GM19372 (cell line): ENCODE results near the gene FAM72A.
"Not testable (repeated sequence)": the region's sequence is repeated elsewhere in the genome, so short reads cannot be mapped to it uniquely, and the experiment has no call there.

Experiments
- ATAC-seq: cut with Tn5 transposase; IDR thresholded peaks from one replicate; pipeline ENCODE4 v1.9.1; 2021; ENCODE audit warnings: mild to moderate bottlenecking, low read depth, moderate library complexity; ENCODE audit not compliant: unreplicated experiment

FAM72A gene

DNA sequence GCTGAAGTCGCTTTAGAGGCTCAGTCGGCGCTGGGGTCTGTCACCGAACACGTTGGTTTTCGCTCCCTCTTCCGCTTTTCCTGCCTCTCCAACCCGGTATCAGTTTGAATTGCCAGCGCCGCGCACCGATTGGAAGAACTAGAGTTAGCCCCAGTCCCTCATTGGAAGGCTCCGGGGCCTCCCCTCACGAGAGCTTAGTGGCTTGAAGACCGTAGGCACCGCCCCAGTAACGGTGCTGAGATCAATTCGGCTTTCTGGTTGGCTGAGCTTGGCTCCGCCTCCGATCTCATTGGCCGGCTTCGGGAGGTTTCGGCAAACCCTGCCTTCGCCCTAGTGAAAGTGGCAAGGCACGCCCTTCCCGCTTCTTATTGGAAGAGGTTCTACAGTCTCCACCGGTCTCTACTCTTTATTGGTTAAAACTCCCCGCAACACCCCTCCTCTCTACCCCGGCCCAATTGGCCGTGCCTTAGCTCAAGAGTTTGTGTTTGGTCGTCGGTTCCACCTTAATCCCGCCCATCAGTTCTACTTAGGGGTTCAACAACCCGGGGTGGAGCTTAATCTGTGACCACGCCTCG is at the start of gene FAM72A:
TSS of gene FAM72A (minus strand) at position 51 of the 575 bp plus-strand sequence. CDS start 814 bp downstream, outside the sequence.
- ATAC-seq = peak; percentile 73

- ATAC-seq = not testable (repeated sequence)
Observed at GRCh38 chr1:206250953-206251681, 48.5 kb upstream of the FAM72A start.

DNA sequence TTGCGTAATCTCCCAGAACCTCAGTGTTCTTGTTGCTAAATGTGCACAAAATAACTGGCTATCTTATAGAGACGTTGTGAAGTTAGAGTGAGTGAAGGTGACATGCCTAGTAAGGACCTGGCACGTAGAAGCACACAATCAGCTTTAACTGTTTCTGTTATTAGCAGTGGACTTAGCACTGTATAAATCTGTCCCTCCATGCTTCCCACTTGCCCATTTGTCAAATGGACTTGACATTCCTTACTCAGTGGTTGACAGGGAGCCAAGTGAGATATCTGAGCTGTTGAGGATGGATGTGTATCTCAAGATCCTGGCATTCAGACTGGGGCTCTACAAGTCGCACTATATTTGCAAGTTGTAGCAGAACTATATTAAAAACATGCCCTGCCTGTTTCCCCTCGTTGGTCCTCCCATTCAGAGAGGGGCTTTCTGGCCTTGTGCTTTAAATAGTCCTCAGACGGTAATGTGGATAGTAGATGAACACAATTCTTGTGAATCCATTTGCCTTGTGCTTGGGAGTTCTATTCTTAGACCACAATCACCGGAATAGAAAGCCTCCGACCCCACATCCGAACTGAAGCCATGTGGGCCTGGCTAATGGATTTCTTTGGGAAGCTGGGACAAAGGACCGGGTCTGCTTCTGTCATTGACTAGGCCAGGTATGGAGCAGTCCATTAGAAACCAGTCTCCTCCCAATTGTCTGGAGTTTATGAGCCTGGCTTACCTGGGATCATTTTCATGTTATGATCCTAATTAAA is 43.7 kb upstream of the FAM72A start:
- not testable (repeated sequence) for ATAC-seq

DNA sequence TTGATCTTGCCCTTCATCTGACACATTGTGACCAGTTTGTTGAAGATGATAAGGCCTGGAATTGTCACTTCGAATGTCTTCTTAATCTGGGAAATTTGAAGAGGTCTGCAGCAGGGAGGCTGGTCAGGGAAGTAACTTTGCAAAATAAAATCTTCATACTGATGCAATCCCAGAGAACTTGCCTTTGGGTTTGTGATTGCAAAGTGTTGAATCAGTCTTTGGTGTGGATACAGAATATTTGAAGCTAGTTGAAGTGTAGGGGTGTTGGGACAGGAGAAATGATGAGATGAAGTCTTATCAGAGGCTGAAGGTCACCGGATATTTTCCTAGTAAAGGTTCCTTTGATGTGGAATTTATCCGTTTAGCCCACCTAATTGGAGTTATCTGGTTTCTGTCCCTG is 42.8 kb upstream of the FAM72A start:
- not testable (repeated sequence) for ATAC-seq

- ATAC-seq = peak; percentile 99
Observed at GRCh38 chr1:206243335-206243734, 40.7 kb upstream of the FAM72A start.

GRCh38 chr1:206240288-206240687 is 37.6 kb upstream of the FAM72A start:
- ATAC-seq = not testable (repeated sequence)

- not testable (repeated sequence) for ATAC-seq
Observed at GRCh38 chr1:206235190-206235589, 32.6 kb upstream of the FAM72A start.

DNA sequence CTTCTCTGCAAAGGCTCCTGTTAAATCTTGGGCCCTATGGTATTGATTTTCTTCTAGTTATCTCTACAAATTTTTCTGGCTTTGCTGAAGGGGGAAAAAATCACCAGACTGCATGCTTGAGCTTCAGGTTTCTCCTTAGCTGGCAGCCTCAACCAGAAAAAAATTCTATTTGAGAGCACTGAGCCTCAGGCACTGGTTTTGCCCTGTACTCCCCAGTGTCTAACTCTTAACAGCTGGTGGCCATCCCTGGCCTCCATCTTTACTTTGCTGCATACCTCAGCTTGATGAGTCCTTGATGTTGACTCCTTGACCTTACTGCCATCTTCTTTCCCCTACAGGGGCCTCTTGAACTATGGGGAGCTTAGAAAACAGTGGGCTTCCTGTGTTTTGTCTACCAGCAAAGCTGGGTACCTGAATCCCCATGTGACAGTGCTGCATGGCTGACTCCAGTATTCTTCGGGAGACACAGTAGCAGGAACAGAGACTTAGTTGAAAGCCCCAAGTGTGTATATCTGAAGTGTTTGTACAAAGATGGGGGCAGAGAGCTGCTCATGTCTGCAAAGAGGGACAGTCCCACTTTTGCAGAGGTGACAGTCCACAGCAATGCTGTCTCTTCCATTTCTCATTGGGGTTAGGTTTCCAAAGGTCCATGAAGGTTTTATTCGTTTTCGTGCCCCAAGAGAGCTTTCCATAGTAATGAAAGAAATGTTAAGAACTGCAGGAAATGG is 31.7 kb upstream of the FAM72A start:
- ATAC-seq = not testable (repeated sequence)

DNA sequence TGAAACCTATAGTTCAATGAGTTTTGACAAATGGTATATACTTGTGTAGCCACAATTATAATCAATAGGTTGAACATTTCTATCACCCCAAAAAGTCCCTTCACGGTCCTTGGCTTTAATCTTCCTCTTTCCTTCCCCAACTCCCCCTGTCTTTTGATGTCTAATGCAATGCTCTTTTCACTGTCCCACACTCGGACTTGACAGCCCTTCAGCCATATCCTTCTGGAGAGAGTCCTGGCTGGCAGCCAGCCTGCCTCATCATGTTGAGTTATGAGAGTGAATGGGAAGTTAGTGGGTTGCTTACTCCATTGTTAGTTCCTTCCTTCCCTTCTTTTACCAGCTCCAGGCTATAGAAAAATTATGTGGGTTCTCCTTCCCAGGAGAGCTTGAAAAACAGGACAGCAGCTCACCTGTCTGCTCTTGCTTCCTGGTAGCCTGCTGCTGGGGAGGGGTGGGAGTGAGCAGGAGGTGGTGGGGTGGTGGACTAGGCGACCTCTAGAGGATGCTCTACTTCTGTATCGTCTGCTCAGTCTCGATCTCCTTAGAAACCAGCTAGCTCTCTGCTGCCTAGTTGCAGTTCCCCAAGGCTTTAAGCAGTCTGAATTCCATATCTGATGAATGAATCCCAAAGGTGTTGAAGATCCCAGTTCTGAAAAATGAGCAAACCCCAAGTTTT is 30.5 kb upstream of the FAM72A start:
- not testable (repeated sequence) for ATAC-seq

DNA sequence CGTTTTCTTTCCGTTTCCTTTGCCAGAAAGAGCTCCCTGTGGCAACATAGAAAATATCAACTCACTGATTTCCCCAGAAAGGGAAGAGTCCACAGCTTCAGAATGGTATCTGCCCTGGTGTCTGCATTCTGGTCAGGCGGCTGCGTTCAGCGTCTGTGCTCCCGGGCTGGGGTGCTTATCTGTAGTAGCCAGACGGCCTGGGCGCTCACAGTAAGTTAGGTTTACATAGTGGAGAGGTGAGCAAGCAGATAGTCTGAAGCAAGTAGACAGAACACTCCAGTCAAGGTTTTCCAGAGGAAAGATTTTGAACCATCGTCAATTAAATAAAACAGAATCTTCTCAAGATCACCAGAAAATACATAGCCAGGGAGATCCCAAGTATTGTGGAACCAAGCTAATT is 29.4 kb upstream of the FAM72A start:
- ATAC-seq = not testable (repeated sequence)

- ATAC-seq = not testable (repeated sequence)
Observed at GRCh38 chr1:206229286-206229685, 26.6 kb upstream of the FAM72A start.

- not testable (repeated sequence) for ATAC-seq
Observed at GRCh38 chr1:206226886-206227285, 24.2 kb upstream of the FAM72A start.

- not testable (repeated sequence) for ATAC-seq
Observed at GRCh38 chr1:206225386-206225785, 22.7 kb upstream of the FAM72A start.

DNA sequence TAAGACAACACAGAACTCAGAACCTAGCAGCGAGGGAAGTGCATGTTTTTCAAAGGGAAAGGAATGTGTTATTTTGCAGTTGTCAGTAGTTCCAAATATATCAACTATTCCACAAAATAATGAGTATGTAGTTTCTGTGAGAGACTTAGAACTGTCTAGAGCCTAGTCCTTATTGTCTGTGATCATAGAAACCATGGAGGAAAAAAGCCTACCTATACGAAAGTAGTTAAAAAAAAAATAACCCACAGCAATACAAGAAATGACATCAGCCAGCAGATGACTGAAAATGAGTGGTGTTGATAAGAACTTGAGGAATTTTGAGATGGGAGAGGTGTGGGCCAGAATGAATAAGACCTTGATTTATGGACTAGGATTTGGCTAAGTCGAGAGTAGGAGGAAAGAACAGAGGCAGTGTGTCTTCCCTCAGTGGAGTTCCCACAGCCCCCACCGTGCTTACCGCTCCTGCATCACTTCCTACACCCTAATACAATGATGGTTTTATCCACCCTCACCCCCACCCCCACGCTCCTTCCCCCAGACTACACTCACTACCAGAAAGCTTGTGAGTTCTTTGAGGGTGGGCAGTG is 21.6 kb upstream of the FAM72A start:
- not testable (repeated sequence) for ATAC-seq

DNA sequence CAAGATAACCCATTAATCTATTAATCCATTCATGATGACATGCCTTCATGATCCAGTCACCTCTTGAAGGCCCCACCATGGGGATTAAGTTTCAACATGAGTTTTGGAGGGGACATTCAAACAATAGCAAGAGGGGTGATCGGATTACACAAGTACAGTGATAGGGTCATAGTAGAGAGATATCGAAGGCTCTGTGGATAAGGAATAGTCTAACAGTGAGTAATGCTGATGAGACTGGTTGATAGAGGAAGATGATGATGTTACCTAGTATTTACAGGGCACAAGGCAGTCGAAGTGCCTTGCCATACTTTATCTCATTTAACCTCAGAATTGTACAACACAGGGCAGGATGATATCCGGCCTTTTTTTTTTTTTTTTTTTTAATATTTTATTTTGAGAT is 18.9 kb upstream of the FAM72A start:
- ATAC-seq = not testable (repeated sequence)

- not testable (repeated sequence) for ATAC-seq
Observed at GRCh38 chr1:206220332-206221000, 17.8 kb upstream of the FAM72A start.

DNA sequence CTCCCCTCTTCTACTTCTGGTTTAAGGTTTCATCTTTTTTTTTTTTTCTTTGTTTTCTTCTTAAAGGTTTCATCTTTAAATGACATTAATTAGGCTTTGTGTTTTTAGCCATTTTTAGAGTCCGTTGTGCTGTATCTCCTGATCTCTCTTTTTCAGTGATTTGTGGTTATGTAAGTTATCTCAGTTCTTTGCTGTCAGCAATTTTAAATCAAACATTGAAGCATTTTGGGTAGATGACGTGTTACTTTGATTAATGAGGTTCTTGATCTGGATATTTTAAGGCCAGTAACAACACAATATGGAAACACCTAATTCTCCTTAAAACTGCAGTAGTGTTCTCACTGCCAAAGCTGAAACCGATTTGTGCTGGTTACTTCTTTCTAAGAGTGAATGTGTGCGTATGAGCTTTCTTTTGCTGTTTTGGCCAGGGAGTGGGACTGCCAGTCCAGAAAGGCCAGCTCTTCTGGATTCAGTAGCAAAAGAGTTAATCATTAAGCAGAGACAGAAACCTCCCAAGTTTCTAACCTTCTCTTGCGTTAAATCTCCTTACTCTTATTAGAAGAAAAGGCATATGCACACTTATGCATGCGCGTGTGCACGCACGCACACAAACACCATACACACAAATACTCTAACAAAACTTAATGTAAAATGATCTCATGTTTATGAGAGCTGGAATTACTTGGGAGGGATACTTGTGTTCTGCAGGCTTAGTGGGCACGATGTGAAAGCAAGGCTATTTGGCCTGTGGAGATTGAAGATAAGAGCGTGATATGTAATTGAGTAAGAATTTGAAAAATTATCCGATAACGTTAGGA is 17.1 kb upstream of the FAM72A start:
- not testable (repeated sequence) for ATAC-seq

DNA sequence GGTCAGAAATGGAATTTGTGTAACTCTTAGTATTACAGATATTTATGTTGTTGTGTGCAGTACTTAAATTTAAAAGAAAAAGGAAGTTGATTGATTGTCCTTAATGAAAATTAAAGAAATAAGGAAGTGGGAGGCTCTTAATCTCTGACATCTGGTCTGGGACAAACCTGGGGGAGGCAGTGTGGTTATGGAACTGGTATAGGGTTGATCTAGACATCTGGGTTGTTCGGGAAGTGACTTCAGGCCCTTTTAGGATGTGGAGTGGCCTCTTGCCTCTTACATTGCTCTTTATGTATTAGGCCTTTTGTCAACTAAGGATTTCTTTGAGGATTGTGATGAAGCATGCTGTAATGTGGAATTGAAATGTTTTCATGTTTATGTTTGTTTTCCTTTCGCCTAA is 16.1 kb upstream of the FAM72A start:
- not testable (repeated sequence) for ATAC-seq
